HCT116 (cell line): ENCODE results near the gene USP47.

Experiments
- ELF1 ChIP-seq: IDR thresholded peaks from 2 replicates; pipeline ENCODE4 v1.6.1; 2012; ENCODE audit warnings: low read depth, borderline replicate concordance
- EZH2 ChIP-seq: fragments of 200-600 bp; sonication (generic); IDR thresholded peaks from 2 replicates; pipeline ENCODE4 v1.6.1; 2017; ENCODE audit warnings: antibody characterized with exemption, mixed run types
- POLR2A ChIP-seq: IDR thresholded peaks from 2 replicates; pipeline ENCODE4 v1.7.0; 2011; ENCODE audit warnings: borderline replicate concordance; ENCODE audit not compliant: insufficient read depth, insufficient read length; ENCODE audit errors: extremely low read depth

- TF ChIP-seq EZH2 (no peak), POLR2A (no peak), ELF1 (no peak)
Observed at GRCh38 chr11:11822946-11823345, 18.8 kb upstream of the USP47 start.
